ENCODE results near the gene ASPSCR1. TPM values are rescaled to one million over a fixed set of nuclear protein-coding genes. Genes with fewer than 3 reads are reported as not detected.

ASPSCR1 gene
- total and polyA plus RNA-seq, 10 of the 15 experiments (the other 5 are each of a cell fraction or from before 2014, with no cell fraction given): 1.5 to 48.4 (median 25.4) TPM

- in situ Hi-C loops (cut with MboI): no loop called here
- SMC1A ChIA-PET (ENCODE audit: uncharacterized antibody, unreplicated experiment): no interaction called here
- RAD21 ChIA-PET (ENCODE audit: unreplicated experiment): no interaction called here
These were observed 20.8 kb downstream of the ASPSCR1 start for GRCh38 chr17:81998212-81998611.

More at GRCh38 chr17:81998212-81998611, 20.8 kb downstream of the ASPSCR1 start:
- H4K20me1 ChIP-seq (ENCODE audit: control insufficient read depth, insufficient read depth): no peaks in the 10 kb centered on the region
- H3K4me2 ChIP-seq (ENCODE audit: control insufficient read depth, insufficient read depth): no peak overlapping the region
- H3K27me3 ChIP-seq (replicated peaks in 1 of 2; ENCODE audit: control insufficient read depth in 2 of 2, insufficient read depth in 2 of 2, low read length in 1 of 2): no peaks in the 10 kb centered on the region
- H3K4me3 ChIP-seq: no peak overlapping the region
- H3K27ac ChIP-seq (ENCODE audit: control insufficient read depth, insufficient read depth): no peak overlapping the region
- BruUV-seq (replicated peaks): no TSS peak
- ChIA-PET CTCF (interaction anchor here (1.3 kb wide), 1 partner anchor 23 kb away, joined by 3 read pairs; no protein-coding TSS in a partner anchor), POLR2A (no interaction called here)
- FAIRE-seq (no peak), DNase-seq (ENCODE audit: low read depth, low spot score) (no peak), ATAC-seq (no peak)
- intact Hi-C loops (cut with micrococcal nuclease; ENCODE audit: unreplicated experiment): no loop called here
- TF ChIP-seq POLR2AphosphoS5 (IDR thresholded peaks at IDR 0.05; ENCODE audit: low read length): no peak
- TF ChIP-seq ZBTB4 (CRISPR knock-in tag; IDR thresholded peaks at IDR 0.05): no peak
- no peak for TF ChIP-seq CEBPB (IDR thresholded peaks at IDR 0.05; ENCODE audit: borderline replicate concordance in 1 of 2, low read depth in 2 of 2, low read length in 2 of 2)
- no peak for TF ChIP-seq REST (IDR thresholded peaks at IDR 0.05; ENCODE audit: low read depth, low read length)
- TF ChIP-seq CREB1 (IDR thresholded peaks at IDR 0.05; ENCODE audit: low read depth): no peak
- no peak for TF ChIP-seq BACH1 (IDR thresholded peaks at IDR 0.05; ENCODE audit: borderline replicate concordance)
- no peak for TF ChIP-seq MEF2B (IDR thresholded peaks at IDR 0.05; ENCODE audit: partially characterized antibody, poor library complexity, severe bottlenecking)
- no peak for TF ChIP-seq MLLT1 (IDR thresholded peaks at IDR 0.05)
- TF ChIP-seq EP300 (IDR thresholded peaks at IDR 0.05; ENCODE audit: borderline replicate concordance in 1 of 2, control insufficient read depth in 1 of 2, low read depth in 2 of 2, low read length in 2 of 2): no peak
- no peak for TF ChIP-seq SRF (IDR thresholded peaks at IDR 0.05; ENCODE audit: low read depth in 2 of 2, low read length in 2 of 2)
- no peaks in the 10 kb centered on the region for H3K79me2 ChIP-seq (ENCODE audit: control insufficient read depth, insufficient read depth, low read length)
- 89% methylated on average over 7 of the region's 7 CpGs for WGBS (ENCODE audit: insufficient coverage, insufficient replicate concordance, low lambda C conversion rate, missing lambda C conversion rate)
- peaks cover 0 to 3% of the 10 kb centered on the region in 2 experiments; a peak in 3 of 4 replicates for H3K36me3 ChIP-seq (ENCODE audit: control insufficient read depth in 2 of 2, insufficient read depth in 2 of 2, low read length in 1 of 2)
- no peaks in the 10 kb centered on the region for H3K9me3 ChIP-seq (replicated peaks; ENCODE audit: control insufficient read depth, insufficient read depth, low read length)
- no peaks in the 10 kb centered on the region for H3K4me1 ChIP-seq (ENCODE audit: control insufficient read depth, insufficient read depth, low read length)
- H2AFZ ChIP-seq (ENCODE audit: control insufficient read depth, low read depth, low read length): no peak overlapping the region
- no peak overlapping the region for H3K9ac ChIP-seq (ENCODE audit: control insufficient read depth, insufficient read depth, low read length)
